G401 (cell line): ENCODE measurements around the gene PKD1. TPM values are rescaled to one million over a fixed set of nuclear protein-coding genes. Genes with fewer than 3 reads are reported as not detected.

ENCODE experiments used
- DNase-seq: peaks from one replicate; pipeline ENCODE4 v3.0.0-alpha.2; 2015; ENCODE audit warnings: low spot score
- in situ Hi-C: cut with HindIII; loops from 2 replicates; pipeline ENCODE4 v1.10.0; 2016; ENCODE audit warnings: low sequenced_read_pairs, mixed read lengths
- total RNA-seq: library from RNA; depleted of rRNA; stranded (reverse); fragments of >200 nt; shearing (Covaris generic); gene quantifications from 2 replicates; pipeline ENCODE4 v1.2.3, GENCODE V29; 2014

PKD1 gene
- total RNA-seq, 1 experiment from 2014 or later = 113 TPM

DNA sequence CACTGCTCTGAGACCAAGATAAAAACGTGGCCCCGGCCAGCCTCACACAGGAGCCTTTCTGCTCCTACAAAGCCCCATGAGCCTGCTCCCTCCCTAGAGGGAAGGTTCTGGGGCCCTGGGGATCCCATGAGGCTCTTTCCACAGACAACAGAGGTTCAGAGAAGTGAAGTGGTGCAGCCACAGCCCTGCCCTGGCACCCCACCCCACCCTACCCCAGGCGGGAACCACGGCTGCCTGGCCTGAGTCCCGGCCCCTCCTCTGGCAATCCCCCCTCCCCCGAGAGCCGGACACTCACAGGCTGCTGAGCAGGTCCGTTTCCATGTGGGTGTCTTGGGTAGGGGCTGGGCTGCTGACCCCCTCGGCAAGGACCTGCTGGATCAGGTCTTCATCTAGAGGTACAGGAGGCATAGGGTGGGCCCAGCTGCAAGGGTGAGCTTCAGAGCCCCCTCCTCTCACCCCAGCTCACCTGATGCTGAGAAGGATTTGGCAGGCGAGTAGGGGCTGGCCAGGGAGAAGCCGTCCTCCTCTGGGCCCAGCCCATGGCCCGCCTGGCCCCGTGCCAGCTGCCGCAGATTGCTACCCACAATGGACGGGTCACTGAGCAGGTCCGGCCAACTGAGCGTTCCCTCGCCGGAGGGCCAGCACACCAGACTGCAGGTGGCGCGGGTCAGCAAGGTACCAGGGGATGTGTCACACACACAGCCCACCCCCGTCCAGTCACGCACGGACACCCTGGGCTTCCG is 38.7 kb downstream of the PKD1 start:
- in situ Hi-C loops = no loop called here
- DNase-seq = peak; percentile 18

GRCh38 chr16:2095918-2096582 is 39.6 kb downstream of the PKD1 start:
- in situ Hi-C loops = no loop called here
- DNase-seq = peak; percentile 21

DNA sequence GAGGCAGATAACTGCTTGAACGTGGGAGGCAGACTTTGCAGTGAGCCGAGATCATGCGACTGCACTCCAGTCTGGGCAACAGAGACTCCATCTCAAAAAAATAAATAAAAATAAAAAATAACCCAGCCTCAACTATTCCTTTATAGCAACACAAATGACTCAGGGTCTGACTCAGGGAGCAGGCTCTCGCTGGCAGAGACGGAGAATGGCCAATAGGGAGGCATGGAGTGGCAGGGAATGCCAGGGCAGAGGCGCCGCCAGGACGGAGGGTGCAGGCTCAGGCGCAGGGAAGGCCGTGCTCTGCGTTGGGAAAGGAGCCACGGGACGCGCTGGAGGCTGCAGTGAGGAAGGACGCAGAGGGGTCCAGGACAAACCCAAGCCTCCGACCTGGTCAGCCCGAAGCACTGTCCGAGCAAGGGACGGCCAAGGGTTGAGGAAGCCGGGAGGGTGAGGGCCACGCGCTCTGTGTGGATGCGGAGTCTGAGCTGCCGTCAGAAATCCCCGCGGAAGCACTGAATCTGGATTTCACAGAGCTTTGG is 40.3 kb downstream of the PKD1 start:
- peak; percentile 43 for DNase-seq

DNA sequence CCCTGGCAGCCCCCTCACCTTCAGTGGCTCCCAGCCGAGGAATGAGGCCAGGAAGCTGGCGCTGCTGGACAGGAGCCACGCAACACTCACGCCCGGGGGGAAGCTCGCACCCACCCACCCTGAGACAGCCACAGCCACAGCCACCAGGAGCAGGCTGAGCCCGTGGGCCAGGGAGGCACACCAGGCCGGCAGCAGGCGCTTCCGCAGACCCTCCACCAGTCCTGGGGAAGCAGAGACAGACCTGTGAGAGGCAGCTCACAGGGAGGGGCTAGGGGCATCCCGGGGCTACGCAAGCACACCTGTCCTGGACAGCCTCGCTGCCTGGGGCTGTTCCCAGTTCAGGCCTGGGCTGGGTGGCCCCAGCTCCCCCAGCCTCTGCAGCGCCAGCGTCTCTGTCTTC is 41.9 kb downstream of the PKD1 start:
- DNase-seq = no peak
- in situ Hi-C loops = no loop called here

More for the DNA sequence above, 40.3 kb downstream of the PKD1 start:
- in situ Hi-C loops = no loop called here

DNA sequence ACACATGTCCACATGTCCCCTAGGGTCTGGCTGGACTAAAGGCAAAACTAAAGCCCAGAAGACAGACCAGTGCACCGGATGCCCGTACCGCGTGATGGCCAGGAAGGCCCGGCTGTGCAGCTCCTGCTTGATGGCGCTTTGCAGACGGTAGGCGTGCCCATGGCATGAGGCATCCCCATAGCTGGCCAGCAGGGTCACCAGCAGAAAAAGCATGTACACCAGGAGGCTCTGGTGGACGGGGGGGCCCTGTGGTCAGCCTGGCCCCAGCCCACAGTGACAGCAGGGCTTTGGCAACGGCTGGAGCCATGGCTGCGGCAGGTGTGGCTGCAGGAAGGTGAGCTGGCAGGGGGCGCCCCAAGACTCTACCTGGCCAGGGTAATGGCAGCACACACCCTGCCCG is 42.8 kb downstream of the PKD1 start:
- DNase-seq = peak; percentile 70
- in situ Hi-C loops = no loop called here

GRCh38 chr16:2092256-2092620 is 43.5 kb downstream of the PKD1 start:
- no peak for DNase-seq
- in situ Hi-C loops = no loop called here

DNA sequence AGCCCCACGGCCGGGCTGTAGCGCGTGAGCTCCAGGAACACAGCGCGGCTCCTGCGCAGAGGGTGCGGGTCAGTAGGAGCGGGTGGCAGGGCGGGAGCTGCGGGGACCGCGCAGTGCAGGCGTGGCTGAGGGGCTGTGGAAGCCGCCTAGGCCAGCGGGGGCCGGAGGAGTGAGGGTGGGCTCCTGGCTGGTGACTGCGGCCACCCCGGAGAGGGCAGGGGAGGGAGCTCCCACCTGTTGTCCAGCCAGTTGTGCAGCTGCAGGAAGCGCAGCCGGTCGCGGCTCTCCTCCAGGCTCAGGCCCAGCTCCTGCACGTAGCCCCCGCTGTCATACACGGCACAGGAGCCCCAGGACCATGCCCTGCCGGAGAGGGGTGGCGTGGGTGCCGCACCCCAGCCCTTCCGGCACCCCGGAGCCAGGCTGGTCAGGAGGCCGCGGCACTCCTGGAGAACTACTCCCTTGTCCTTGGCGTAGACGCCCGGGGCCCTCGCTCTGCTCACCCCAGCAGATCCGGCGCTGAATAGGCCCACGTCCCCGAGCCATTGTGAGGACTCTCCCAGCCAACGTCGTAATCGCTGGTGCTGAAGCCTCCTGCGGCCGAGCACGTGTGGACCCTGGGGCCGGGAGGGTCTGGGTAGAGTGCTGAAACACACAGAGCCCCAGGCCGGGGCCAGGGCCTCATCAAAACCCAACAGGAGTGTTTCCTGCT is 44.0 kb downstream of the PKD1 start:
- in situ Hi-C loops = no loop called here
- DNase-seq = no peak

GRCh38 chr16:2090777-2091546 is 44.7 kb downstream of the PKD1 start:
- DNase-seq = peak; percentile 61
- in situ Hi-C loops = no loop called here

GRCh38 chr16:2090481-2090776 is 45.3 kb downstream of the PKD1 start:
- in situ Hi-C loops = no loop called here
- peak; percentile 37 for DNase-seq

DNA sequence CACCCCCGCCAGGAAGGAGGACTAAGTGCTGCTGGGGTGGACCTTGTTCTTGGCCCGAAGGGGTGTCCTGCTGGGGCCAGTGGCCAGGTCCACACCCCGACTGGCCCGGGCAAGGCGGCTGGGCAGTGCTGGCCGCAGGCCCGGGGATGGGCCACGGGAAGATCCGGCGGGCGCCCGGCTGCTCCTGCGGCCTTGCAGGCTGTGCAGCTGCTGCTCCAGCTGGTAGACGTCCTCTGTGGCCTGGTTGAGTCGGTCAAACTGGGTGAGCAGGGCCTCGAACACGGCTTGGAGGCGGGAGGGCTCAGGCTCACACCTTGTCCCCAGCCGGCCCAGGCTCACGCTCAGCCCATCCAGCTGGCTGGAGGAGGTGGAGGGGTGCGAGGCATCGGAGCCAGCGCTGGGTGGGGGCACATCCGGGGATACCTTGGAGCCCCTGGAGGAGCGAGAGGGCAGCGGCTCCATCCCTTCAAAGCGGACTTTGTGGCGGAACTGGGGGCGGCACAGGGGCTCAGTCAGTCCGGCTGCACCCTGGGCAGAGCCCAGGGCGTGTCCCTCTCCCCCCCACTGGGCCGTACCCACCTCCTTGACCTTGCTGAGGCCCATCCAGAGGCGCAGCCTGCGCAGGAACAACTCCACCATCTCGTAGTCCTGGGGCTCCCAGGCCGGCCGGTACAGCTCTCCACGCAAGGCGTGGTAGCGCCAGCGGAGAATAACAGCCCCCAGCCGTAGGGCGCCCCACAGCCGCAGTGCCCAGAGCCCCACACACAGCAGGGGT is 45.8 kb downstream of the PKD1 start:
- in situ Hi-C loops = no loop called here
- DNase-seq = no peak

DNA sequence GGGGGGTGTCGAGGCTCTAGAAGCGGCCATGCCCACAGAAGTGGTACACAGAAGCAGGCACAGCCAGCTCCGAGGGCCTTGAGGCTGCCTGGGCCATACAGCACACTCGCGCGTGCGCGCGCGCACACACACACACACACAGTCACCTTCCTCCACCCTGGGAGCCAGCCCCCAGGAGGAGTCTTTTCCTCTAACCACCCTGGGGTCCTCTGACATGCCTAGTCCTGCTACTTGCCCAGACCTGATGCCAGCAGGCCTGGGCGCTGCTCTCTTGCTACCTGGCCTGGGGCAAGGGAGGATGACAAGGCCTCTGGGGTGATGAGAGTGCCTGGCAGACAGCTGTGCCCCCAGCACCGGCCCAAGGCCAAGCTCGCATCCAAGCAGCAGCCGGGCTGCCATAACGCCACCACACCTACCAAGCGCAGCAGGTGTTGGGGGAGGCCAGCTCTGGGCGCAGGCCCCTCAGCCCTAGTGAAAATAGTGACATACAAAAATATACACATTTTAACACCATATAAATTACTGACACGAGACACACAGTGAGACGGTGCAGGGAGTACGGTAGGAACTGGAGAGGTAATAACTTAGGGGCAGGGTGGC is 46.8 kb downstream of the PKD1 start:
- in situ Hi-C loops = no loop called here
- DNase-seq = no peak

DNA sequence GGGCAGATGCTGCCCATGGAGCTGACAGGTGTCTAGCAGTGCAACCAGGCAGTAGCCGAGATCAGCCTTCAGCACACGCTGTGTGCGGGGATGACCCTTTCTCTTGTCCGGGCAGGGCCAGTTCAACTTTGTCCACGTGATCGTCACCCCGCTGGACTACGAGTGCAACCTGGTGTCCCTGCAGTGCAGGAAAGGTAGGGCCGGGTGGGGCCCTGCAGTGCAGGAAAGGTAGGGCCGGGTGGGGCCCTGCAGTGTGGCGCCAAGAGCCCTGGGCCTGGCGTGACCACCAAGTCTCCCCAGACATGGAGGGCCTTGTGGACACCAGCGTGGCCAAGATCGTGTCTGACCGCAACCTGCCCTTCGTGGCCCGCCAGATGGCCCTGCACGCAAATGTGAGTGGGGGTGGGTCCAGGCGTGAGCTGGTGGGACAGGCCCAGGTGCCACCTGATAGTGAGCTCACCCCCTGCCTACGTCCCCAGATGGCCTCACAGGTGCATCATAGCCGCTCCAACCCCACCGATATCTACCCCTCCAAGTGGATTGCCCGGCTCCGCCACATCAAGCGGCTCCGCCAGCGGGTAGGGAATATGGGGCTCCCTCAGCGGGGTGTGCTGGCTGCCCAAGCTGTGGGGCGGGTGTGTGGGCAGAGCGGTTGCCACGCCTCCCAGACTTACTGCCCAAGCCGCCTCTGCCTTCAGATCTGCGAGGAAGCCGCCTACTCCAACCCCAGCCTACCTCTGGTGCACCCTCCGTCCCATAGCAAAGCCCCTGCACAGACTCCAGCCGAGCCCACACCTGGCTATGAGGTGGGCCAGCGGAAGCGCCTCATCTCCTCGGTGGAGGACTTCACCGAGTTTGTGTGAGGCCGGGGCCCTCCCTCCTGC is 47.7 kb downstream of the PKD1 start:
- in situ Hi-C loops = no loop called here
- DNase-seq = peak; percentile 88

DNA sequence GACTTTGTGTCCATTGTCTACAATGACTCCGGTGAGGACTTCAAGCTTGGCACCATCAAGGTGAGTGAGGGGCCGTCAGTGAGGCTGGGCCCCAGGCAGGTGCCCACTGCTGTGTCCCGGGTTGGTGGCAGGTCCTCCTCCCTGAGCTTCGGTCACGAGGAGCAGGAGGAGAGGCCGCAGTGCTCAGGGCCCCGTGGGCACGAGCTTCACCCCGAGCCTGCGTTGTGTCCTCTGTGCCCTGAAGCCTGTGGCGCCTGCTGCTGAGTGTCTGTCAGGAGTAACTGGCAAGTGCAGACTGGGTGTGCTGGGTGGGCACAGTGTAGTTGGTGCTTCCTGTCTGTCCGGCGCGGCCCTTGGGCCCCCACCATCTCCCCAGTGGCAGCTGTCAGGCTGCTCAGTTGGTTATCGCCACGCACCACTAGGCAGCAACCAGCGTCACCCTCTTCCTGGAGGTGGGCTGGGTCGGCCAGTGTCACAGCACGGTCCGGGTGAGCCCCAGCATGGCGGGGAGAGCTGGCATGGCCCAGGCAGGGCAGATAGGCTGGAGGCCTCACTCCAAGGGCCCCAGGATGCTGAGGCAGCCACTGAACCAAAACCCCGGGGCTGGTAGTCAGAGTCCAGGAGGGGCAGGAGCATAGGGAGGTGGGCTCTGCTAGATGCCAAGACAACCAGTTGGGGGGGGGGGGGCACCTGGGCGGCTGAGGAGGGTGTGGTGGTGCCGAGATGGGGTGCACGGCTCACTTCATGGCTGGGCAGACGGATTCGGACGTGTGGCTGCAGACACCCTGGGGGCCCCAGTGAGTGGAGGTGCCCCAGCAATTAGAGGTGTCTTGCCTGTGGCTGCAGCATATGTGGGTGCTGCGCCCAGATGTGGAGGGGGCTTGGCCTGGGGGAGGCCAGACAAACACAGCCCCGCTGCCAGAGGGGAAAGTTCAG is 48.6 kb downstream of the PKD1 start:
- DNase-seq = peak; percentile 33
- in situ Hi-C loops = no loop called here

GRCh38 chr16:2086106-2086742 is 49.5 kb downstream of the PKD1 start:
- in situ Hi-C loops = no loop called here
- peak; percentile 94 for DNase-seq

GRCh38 chr16:2085669-2086068 is 50.0 kb downstream of the PKD1 start:
- in situ Hi-C loops = no loop called here
- no peak for DNase-seq
